ENCODE results near the gene EOGT. TPM values are rescaled to one million over a fixed set of nuclear protein-coding genes. Genes with fewer than 3 reads are reported as not detected.

Gene EOGT
- total RNA-seq: 8.0 to 9.6 TPM (median 8.9 TPM) in 3 replicates

DNA sequence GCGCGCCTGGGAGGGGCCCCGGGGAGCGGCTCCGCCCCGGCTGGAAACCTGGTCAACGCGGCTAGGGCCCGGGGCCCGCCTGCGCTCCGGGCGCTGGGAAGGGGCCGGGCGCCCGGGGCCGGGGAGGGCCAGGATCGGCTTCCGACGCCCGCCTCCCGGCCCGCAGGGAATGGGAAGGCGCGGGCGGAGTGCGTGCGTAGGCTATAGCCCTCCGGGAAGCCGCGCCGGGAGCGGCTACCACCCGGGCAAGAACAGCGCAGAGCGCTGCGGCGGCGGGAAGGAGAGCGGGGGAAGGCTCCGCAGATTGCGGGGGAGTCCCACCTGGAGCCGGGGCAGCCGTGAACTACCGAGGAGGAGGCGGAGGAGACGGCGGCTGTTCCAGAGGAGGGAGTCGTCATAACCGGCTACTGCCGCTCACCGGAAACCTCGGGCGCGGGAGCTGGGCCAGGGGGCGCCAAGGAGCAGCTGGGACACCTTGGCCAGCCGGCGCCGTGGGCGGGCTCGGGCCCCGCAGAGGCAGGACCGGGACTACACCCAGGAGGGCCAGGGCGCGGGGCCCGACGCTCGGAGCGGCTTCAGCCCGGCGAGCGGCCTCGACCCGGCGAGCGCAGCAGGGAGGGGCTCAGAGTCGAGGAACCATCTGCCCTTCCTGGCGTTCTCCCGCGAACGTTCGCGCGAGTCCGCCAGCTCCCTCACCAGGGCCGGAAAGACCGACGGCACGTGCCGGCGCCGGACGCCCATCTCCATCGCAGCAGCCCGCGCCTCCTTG, at the start of gene EOGT:
TSS of gene EOGT (minus strand) at position 432 of the 769 bp plus-strand sequence. CDS start 3,838 bp downstream, outside the sequence.
- H3K27me3 Mint-ChIP-seq (ENCODE audit: low read depth): no peaks in the 10 kb centered on the region
- H3K36me3 Mint-ChIP-seq: peaks cover 8% of the 10 kb centered on the region
- H3K4me1 Mint-ChIP-seq: peaks cover 14% of the 10 kb centered on the region
- TF ChIP-seq, protein P1, sequence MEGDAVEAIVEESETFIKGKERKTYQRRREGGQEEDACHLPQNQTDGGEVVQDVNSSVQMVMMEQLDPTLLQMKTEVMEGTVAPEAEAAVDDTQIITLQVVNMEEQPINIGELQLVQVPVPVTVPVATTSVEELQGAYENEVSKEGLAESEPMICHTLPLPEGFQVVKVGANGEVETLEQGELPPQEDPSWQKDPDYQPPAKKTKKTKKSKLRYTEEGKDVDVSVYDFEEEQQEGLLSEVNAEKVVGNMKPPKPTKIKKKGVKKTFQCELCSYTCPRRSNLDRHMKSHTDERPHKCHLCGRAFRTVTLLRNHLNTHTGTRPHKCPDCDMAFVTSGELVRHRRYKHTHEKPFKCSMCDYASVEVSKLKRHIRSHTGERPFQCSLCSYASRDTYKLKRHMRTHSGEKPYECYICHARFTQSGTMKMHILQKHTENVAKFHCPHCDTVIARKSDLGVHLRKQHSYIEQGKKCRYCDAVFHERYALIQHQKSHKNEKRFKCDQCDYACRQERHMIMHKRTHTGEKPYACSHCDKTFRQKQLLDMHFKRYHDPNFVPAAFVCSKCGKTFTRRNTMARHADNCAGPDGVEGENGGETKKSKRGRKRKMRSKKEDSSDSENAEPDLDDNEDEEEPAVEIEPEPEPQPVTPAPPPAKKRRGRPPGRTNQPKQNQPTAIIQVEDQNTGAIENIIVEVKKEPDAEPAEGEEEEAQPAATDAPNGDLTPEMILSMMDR (IDR thresholded peaks at IDR 0.05; ENCODE audit: unreplicated experiment): peak; percentile 17
- H3K9me3 Mint-ChIP-seq: no peaks in the 10 kb centered on the region
- peak within 1 kb of the TSS; percentile 81 for H3K4me3 Mint-ChIP-seq
- H3K27ac Mint-ChIP-seq: peak within 1 kb of the TSS; percentile 86
- DNase-seq (ENCODE audit: low spot score in 2 of 2, unreplicated experiment in 2 of 2): peak; percentile 58 to 86

DNA sequence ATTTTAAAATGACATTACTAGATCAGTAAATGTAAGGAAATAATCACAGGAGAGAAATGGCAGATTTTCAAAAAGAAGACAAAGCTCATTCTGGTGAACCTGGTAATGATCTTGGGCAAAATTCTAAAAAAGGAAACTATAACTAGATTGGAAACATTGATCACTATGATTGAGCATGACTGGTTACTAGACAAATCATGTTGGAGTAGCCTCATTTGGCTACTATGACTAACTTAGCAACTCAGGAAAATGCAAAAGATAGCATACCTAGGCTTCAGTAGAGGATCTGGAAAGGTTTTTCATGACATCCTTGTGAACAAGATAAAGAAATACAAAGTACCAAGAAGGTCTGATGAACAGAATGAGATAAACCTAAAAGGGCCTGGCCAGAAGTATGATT, 46.2 kb upstream of the EOGT start:
- H3K4me3 Mint-ChIP-seq: no peak overlapping the region
- H3K27me3 Mint-ChIP-seq (ENCODE audit: low read depth): no peaks in the 10 kb centered on the region
- TF ChIP-seq, protein P1 (IDR thresholded peaks at IDR 0.05; ENCODE audit: unreplicated experiment): no peak
- no peak overlapping the region for H3K27ac Mint-ChIP-seq
- H3K4me1 Mint-ChIP-seq: peaks cover 5% of the 10 kb centered on the region
- DNase-seq (ENCODE audit: low spot score in 2 of 2, unreplicated experiment in 2 of 2): no peak
- peaks cover 39% of the 10 kb centered on the region for H3K36me3 Mint-ChIP-seq
- no peaks in the 10 kb centered on the region for H3K9me3 Mint-ChIP-seq

DNA sequence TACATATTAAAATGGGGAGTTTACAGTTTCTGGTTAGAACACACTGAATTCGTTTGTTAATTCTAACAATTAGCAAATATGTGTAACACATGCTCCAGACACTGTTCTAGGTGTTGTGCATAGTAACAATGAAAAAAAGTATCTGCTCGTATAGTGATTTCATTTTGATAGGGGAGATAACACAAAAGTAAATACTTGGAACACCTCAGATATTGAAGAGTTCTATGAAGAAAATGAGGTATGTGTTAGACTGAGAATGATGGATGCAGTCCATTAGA, 45.4 kb upstream of the EOGT start:
- peaks cover 39% of the 10 kb centered on the region for H3K36me3 Mint-ChIP-seq
- H3K4me3 Mint-ChIP-seq: no peak overlapping the region
- no peak for DNase-seq (ENCODE audit: low spot score in 2 of 2, unreplicated experiment in 2 of 2)
- H3K9me3 Mint-ChIP-seq: no peaks in the 10 kb centered on the region
- no peak overlapping the region for H3K27ac Mint-ChIP-seq
- peaks cover 1% of the 10 kb centered on the region for H3K4me1 Mint-ChIP-seq
- TF ChIP-seq, protein P1 (IDR thresholded peaks at IDR 0.05; ENCODE audit: unreplicated experiment): no peak
- no peaks in the 10 kb centered on the region for H3K27me3 Mint-ChIP-seq (ENCODE audit: low read depth)

DNA sequence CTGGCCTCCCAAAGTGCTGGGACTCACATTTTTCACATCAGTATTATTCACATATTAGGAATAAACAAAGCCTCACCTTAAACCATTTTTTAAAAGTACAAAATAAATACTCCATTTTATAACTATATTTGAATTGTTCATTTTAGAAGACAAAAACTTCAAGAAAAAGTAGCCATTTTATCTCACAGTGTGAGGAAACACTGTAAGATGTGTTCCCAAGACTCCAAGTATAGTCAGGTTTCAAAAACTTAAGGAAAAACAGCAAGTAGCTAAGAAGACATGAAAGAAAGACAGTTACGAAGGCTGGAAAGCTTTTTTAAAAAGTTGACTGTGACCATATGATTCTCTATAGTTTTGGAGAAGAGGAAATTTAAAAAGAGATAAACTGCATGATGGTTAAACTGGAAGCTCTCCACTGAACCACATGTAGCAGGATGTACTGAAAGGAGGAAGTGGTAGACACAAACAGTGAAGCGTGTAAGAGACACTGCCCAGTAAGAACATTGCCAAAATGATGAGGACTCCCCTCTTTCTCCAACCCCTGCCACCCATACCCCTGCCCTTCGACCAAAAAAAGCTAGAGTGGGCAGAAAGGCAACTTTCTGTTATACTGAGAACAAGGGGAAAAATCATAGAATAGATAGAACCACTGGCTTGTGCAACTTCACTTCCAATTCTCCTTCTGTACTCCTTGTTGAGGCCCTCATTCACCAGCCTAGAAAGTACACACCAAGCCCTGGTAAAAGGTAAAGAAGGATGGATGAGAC, 44.9 kb upstream of the EOGT start:
- no peak overlapping the region for H3K4me3 Mint-ChIP-seq
- no peaks in the 10 kb centered on the region for H3K9me3 Mint-ChIP-seq
- DNase-seq (ENCODE audit: low spot score in 2 of 2, unreplicated experiment in 2 of 2): no peak
- H3K27ac Mint-ChIP-seq: no peak overlapping the region
- no peaks in the 10 kb centered on the region for H3K4me1 Mint-ChIP-seq
- peaks cover 39% of the 10 kb centered on the region for H3K36me3 Mint-ChIP-seq
- no peaks in the 10 kb centered on the region for H3K27me3 Mint-ChIP-seq (ENCODE audit: low read depth)
- TF ChIP-seq, protein P1 (IDR thresholded peaks at IDR 0.05; ENCODE audit: unreplicated experiment): no peak

DNA sequence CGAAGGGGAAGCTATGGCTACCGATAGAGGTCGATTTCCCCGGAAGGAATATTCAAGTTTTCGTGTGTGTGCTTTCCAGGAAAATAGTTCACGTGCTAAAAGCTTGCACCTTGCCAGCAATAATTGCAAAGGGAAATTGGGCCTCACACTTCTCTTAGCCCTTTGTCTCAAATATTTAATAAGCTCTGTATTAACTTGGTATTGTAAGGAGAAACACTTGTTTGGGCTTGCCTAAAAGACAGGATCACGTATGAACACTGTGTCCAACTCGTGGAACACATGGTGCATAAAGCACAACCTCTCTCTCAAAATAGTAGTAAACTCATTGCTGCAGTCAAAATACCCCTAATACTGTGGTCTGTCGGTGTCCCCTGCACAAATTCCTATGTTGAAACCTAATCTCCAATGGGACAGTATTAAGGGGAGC, 39.0 kb upstream of the EOGT start:
- Mint-ChIP-seq H3K4me1 (peaks cover 27% of the 10 kb centered on the region), H3K4me3 (peak overlapping the region; percentile 99), H3K36me3 (peaks cover 22% of the 10 kb centered on the region), H3K27me3 (ENCODE audit: low read depth) (no peaks in the 10 kb centered on the region), H3K27ac (peak overlapping the region; percentile 100), H3K9me3 (no peaks in the 10 kb centered on the region)
- DNase-seq (ENCODE audit: low spot score in 2 of 2, unreplicated experiment in 2 of 2): no peak
- TF ChIP-seq, protein P1 (IDR thresholded peaks at IDR 0.05; ENCODE audit: unreplicated experiment): no peak
